Mesendoderm (in vitro differentiated cells): ENCODE data around the gene RNF10.

Experiments
- DNase-seq: peaks from one replicate; pipeline ENCODE4 v3.0.0; 2013
- H2AK5ac ChIP-seq: 2 replicates; pipeline ENCODE4 v1.6.1; 2013; ENCODE audit warnings: low read length, inconsistent platforms
- H2BK120ac ChIP-seq: 2 replicates; pipeline ENCODE4 v1.6.1; 2013; ENCODE audit warnings: low read depth, mild to moderate bottlenecking, low read length, moderate library complexity, mixed read lengths
- H2BK15ac ChIP-seq: replicated peaks from 2 replicates; pipeline ENCODE4 v1.6.1; 2013; ENCODE audit warnings: low read depth, mild to moderate bottlenecking, moderate library complexity
- H2BK5ac ChIP-seq: 2 replicates; pipeline ENCODE4 v1.6.1; 2013; ENCODE audit warnings: low read length, inconsistent platforms
- H3K18ac ChIP-seq: 2 replicates; pipeline ENCODE4 v1.6.1; 2013; ENCODE audit warnings: mild to moderate bottlenecking, low read length, mixed read lengths
- H3K23ac ChIP-seq: one replicate; pipeline ENCODE4 v1.6.1; 2013; ENCODE audit warnings: low read length
- H3K27ac ChIP-seq: 2 replicates; pipeline ENCODE4 v1.5.1; 2013; ENCODE audit warnings: low read depth, mild to moderate bottlenecking, inconsistent platforms, low read length, moderate library complexity
- H3K27me3 ChIP-seq: 2 replicates; pipeline ENCODE4 v1.6.1; 2013; ENCODE audit warnings: low read length, control low read depth, mild to moderate bottlenecking, inconsistent platforms; ENCODE audit not compliant: insufficient read depth, poor library complexity
- H3K36me3 ChIP-seq: 2 replicates; pipeline ENCODE4 v1.6.1; 2013; ENCODE audit warnings: low read length, inconsistent platforms; ENCODE audit not compliant: control insufficient read depth, insufficient read depth
- H3K4ac ChIP-seq: one replicate; pipeline ENCODE4 v1.6.1; 2013; ENCODE audit warnings: low read depth, mild to moderate bottlenecking, low read length, moderate library complexity
- H3K4me1 ChIP-seq: 2 replicates; pipeline ENCODE4 v1.6.1; 2013; ENCODE audit warnings: low read depth, low read length, inconsistent platforms; ENCODE audit not compliant: control insufficient read depth
- H3K4me2 ChIP-seq: 2 replicates; pipeline ENCODE4 v1.6.1; 2013; ENCODE audit warnings: low read length
- H3K4me3 ChIP-seq: 2 replicates; pipeline ENCODE4 v1.5.1; 2013; ENCODE audit warnings: mild to moderate bottlenecking, low read length
- H3K56ac ChIP-seq: one replicate; pipeline ENCODE4 v1.6.1; 2013; ENCODE audit warnings: low read length
- H3K79me1 ChIP-seq: 2 replicates; pipeline ENCODE4 v1.6.1; 2013; ENCODE audit warnings: low read length, inconsistent platforms
- H3K79me2 ChIP-seq: 2 replicates; pipeline ENCODE4 v1.6.1; 2013; ENCODE audit warnings: mild to moderate bottlenecking, low read length; ENCODE audit not compliant: control insufficient read depth, insufficient read depth
- H3K9ac ChIP-seq: 2 replicates; pipeline ENCODE4 v1.6.1; 2013; ENCODE audit warnings: low read length, inconsistent platforms
- H4K5ac ChIP-seq: one replicate; pipeline ENCODE4 v1.6.1; 2013; ENCODE audit warnings: low read length
- H4K8ac ChIP-seq: one replicate; pipeline ENCODE4 v1.6.1; 2013; ENCODE audit warnings: low read depth, mild to moderate bottlenecking, control low read depth, low read length, moderate library complexity
- WGBS: extraction: QIAGEN DNeasy Blood & Tissue Kit; methylation state at CpG from one replicate; pipeline ENCODE4 v1.1.7; 2013; ENCODE audit warnings: low lambda C conversion rate, missing lambda C conversion rate; ENCODE audit not compliant: insufficient coverage; ENCODE audit errors: extremely low coverage; 5-methylcytosine and 5-hydroxymethylcytosine counted together

RNF10 gene

GRCh38 chr12:120588948-120589930, 55.1 kb downstream of the RNF10 start:
- Histone ChIP-seq H4K8ac (no peak overlapping the region), H3K4me3 (no peak overlapping the region), H2BK5ac (no peak overlapping the region), H3K56ac (no peak overlapping the region), H3K4ac (no peak overlapping the region), H3K18ac (no peak overlapping the region), H3K27ac (no peak overlapping the region), H3K79me1 (no peaks in the 10 kb centered on the region), H3K27me3 (no peaks in the 10 kb centered on the region), H3K9ac (no peak overlapping the region), H3K79me2 (no peaks in the 10 kb centered on the region), H3K36me3 (no peaks in the 10 kb centered on the region), H2BK15ac (no peak overlapping the region), H3K23ac (no peak overlapping the region), H2BK120ac (no peak overlapping the region), H3K4me1 (no peaks in the 10 kb centered on the region), H2AK5ac (no peak overlapping the region), H4K5ac (no peak overlapping the region), H3K4me2 (no peak overlapping the region)
- DNase-seq: no peak
- no CpG with 5 or more reads among the region's 17 CpGs for WGBS

- no peak overlapping the region for H2AK5ac ChIP-seq
- DNase-seq: no peak
- no peak overlapping the region for H2BK5ac ChIP-seq
- no peak overlapping the region for H4K5ac ChIP-seq
- H3K79me2 ChIP-seq: no peaks in the 10 kb centered on the region
- H3K56ac ChIP-seq: no peak overlapping the region
- no peak overlapping the region for H3K27ac ChIP-seq
- no peak overlapping the region for H3K9ac ChIP-seq
- H3K4me2 ChIP-seq: no peak overlapping the region
- H3K27me3 ChIP-seq: no peaks in the 10 kb centered on the region
- no peaks in the 10 kb centered on the region for H3K79me1 ChIP-seq
- H4K8ac ChIP-seq: no peak overlapping the region
- H2BK120ac ChIP-seq: no peak overlapping the region
- H3K4me3 ChIP-seq: no peak overlapping the region
- no peaks in the 10 kb centered on the region for H3K36me3 ChIP-seq
- H3K18ac ChIP-seq: no peak overlapping the region
- no peak overlapping the region for H3K23ac ChIP-seq
- no peak overlapping the region for H2BK15ac ChIP-seq
- H3K4me1 ChIP-seq: no peaks in the 10 kb centered on the region
- H3K4ac ChIP-seq: no peak overlapping the region
- no CpG with 5 or more reads among the region's 6 CpGs for WGBS
Measured at GRCh38 chr12:120590741-120591407, 56.7 kb downstream of the RNF10 start.

- no peaks in the 10 kb centered on the region for H3K79me1 ChIP-seq
- H4K5ac ChIP-seq: no peak overlapping the region
- H3K23ac ChIP-seq: no peak overlapping the region
- no peak overlapping the region for H4K8ac ChIP-seq
- DNase-seq: no peak
- H3K4me3 ChIP-seq: no peak overlapping the region
- H3K79me2 ChIP-seq: no peaks in the 10 kb centered on the region
- no peak overlapping the region for H2BK120ac ChIP-seq
- no peak overlapping the region for H2AK5ac ChIP-seq
- no peaks in the 10 kb centered on the region for H3K36me3 ChIP-seq
- H3K27me3 ChIP-seq: no peaks in the 10 kb centered on the region
- H3K4ac ChIP-seq: no peak overlapping the region
- no peaks in the 10 kb centered on the region for H3K4me1 ChIP-seq
- no peak overlapping the region for H3K9ac ChIP-seq
- H3K4me2 ChIP-seq: no peak overlapping the region
- WGBS: no CpG with 5 or more reads among the region's 8 CpGs
- no peak overlapping the region for H3K56ac ChIP-seq
- no peak overlapping the region for H3K27ac ChIP-seq
- no peak overlapping the region for H2BK15ac ChIP-seq
- no peak overlapping the region for H2BK5ac ChIP-seq
- no peak overlapping the region for H3K18ac ChIP-seq
Measured at GRCh38 chr12:120592121-120593049, 58.2 kb downstream of the RNF10 start.

- no peak overlapping the region for H2BK15ac ChIP-seq
- no CpG with 5 or more reads among the region's 3 CpGs for WGBS
- H3K79me1 ChIP-seq: no peaks in the 10 kb centered on the region
- H3K4me2 ChIP-seq: no peak overlapping the region
- H3K4me3 ChIP-seq: no peak overlapping the region
- H4K8ac ChIP-seq: no peak overlapping the region
- H2AK5ac ChIP-seq: no peak overlapping the region
- no peak overlapping the region for H2BK5ac ChIP-seq
- H3K23ac ChIP-seq: no peak overlapping the region
- no peak overlapping the region for H3K4ac ChIP-seq
- DNase-seq: no peak
- no peak overlapping the region for H3K18ac ChIP-seq
- no peak overlapping the region for H3K9ac ChIP-seq
- H3K4me1 ChIP-seq: no peaks in the 10 kb centered on the region
- no peaks in the 10 kb centered on the region for H3K36me3 ChIP-seq
- H3K79me2 ChIP-seq: no peaks in the 10 kb centered on the region
- H4K5ac ChIP-seq: no peak overlapping the region
- H2BK120ac ChIP-seq: no peak overlapping the region
- H3K27ac ChIP-seq: no peak overlapping the region
- no peaks in the 10 kb centered on the region for H3K27me3 ChIP-seq
- no peak overlapping the region for H3K56ac ChIP-seq
Measured at GRCh38 chr12:120596901-120597300, 62.7 kb downstream of the RNF10 start.

- H3K27ac ChIP-seq: no peak overlapping the region
- H2AK5ac ChIP-seq: no peak overlapping the region
- H3K23ac ChIP-seq: no peak overlapping the region
- H3K4me2 ChIP-seq: no peak overlapping the region
- H3K18ac ChIP-seq: no peak overlapping the region
- no peak overlapping the region for H4K5ac ChIP-seq
- DNase-seq: no peak
- H3K36me3 ChIP-seq: no peaks in the 10 kb centered on the region
- no peaks in the 10 kb centered on the region for H3K79me1 ChIP-seq
- H3K56ac ChIP-seq: no peak overlapping the region
- no peak overlapping the region for H2BK15ac ChIP-seq
- H3K4me3 ChIP-seq: no peak overlapping the region
- no peaks in the 10 kb centered on the region for H3K4me1 ChIP-seq
- H3K79me2 ChIP-seq: no peaks in the 10 kb centered on the region
- no peak overlapping the region for H4K8ac ChIP-seq
- H2BK5ac ChIP-seq: no peak overlapping the region
- no CpG with 5 or more reads among the region's 3 CpGs for WGBS
- no peaks in the 10 kb centered on the region for H3K27me3 ChIP-seq
- no peak overlapping the region for H3K9ac ChIP-seq
- H3K4ac ChIP-seq: no peak overlapping the region
- H2BK120ac ChIP-seq: no peak overlapping the region
Measured at GRCh38 chr12:120597861-120598260, 63.7 kb downstream of the RNF10 start.
